ENCODE measurements around the gene PIGR.

PIGR gene
- 0 to 0.24 reads per million in 2 experiments for total RNA-seq

- no peak for DNase-seq (ENCODE audit: low read depth)
Measured at GRCh38 chr1:206946261-206946660, at the start of gene PIGR. PIGR (minus strand) TSS chr1:206946466; CDS start chr1:206940531, 5,935 bp downstream.

- no peak for DNase-seq (ENCODE audit: low read depth)
Measured at GRCh38 chr1:206992790-206993189, 46.5 kb upstream of the PIGR start.

GRCh38 chr1:206987873-206988272, 41.6 kb upstream of the PIGR start:
- DNase-seq (ENCODE audit: low read depth), result no peak

GRCh38 chr1:206986885-206987284, 40.6 kb upstream of the PIGR start:
- no peak for DNase-seq (ENCODE audit: low read depth)

GRCh38 chr1:206986402-206986801, 40.1 kb upstream of the PIGR start:
- DNase-seq (ENCODE audit: low read depth), result no peak

GRCh38 chr1:206985162-206985749, 39.0 kb upstream of the PIGR start:
- DNase-seq (ENCODE audit: low read depth), result no peak

- peak; percentile 45 for DNase-seq (ENCODE audit: low read depth)
Measured at GRCh38 chr1:206982216-206982615, 36.0 kb upstream of the PIGR start.

- DNase-seq (ENCODE audit: low read depth), result no peak
Measured at GRCh38 chr1:206979379-206980043, 33.2 kb upstream of the PIGR start.

GRCh38 chr1:206978259-206978658, 32.0 kb upstream of the PIGR start:
- DNase-seq (ENCODE audit: low read depth), result no peak

- no peak for DNase-seq (ENCODE audit: low read depth)
Measured at GRCh38 chr1:206975306-206975705, 29.0 kb upstream of the PIGR start.

- DNase-seq (ENCODE audit: low read depth), result no peak
Measured at GRCh38 chr1:206974140-206974539, 27.9 kb upstream of the PIGR start.

GRCh38 chr1:206972728-206973127, 26.5 kb upstream of the PIGR start:
- no peak for DNase-seq (ENCODE audit: low read depth)

GRCh38 chr1:206971029-206971655, 24.9 kb upstream of the PIGR start:
- DNase-seq (ENCODE audit: low read depth), result no peak

- DNase-seq (ENCODE audit: low read depth), result no peak
Measured at GRCh38 chr1:206970446-206970845, 24.2 kb upstream of the PIGR start, which contains the start of gene FCAMR. FCAMR (minus strand) TSS chr1:206970460; CDS start chr1:206970125, 335 bp downstream.

GRCh38 chr1:206969090-206969489, 22.8 kb upstream of the PIGR start:
- no peak for DNase-seq (ENCODE audit: low read depth)

- DNase-seq (ENCODE audit: low read depth), result no peak
Measured at GRCh38 chr1:206967096-206967849, 21.0 kb upstream of the PIGR start.

- no peak for DNase-seq (ENCODE audit: low read depth)
Measured at GRCh38 chr1:206965781-206966180, 19.5 kb upstream of the PIGR start.

GRCh38 chr1:206963740-206964139, 17.5 kb upstream of the PIGR start:
- no peak for DNase-seq (ENCODE audit: low read depth)

GRCh38 chr1:206963119-206963712, 16.9 kb upstream of the PIGR start:
- no peak for DNase-seq (ENCODE audit: low read depth)

GRCh38 chr1:206962272-206962671, 16.0 kb upstream of the PIGR start:
- no peak for DNase-seq (ENCODE audit: low read depth)

GRCh38 chr1:206961668-206962067, 15.4 kb upstream of the PIGR start:
- DNase-seq (ENCODE audit: low read depth), result no peak

Data from T follicular helper cell (primary cell).